GM21723 (cell line): ENCODE data around the gene ANKRD27.
"Not testable (repeated sequence)": the region's sequence is repeated elsewhere in the genome, so short reads cannot be mapped to it uniquely, and the experiment has no call there.

Experiments
- ATAC-seq: cut with Tn5 transposase; IDR thresholded peaks from one replicate; pipeline ENCODE4 v1.9.1; 2021; ENCODE audit warnings: mild to moderate bottlenecking, moderate library complexity; ENCODE audit not compliant: unreplicated experiment

The ANKRD27 gene

GRCh38 chr19:32656379-32656778 lies 18.6 kb downstream of the ANKRD27 start:
- not testable (repeated sequence) for ATAC-seq

- no peak for ATAC-seq
Measured at GRCh38 chr19:32653599-32653915, 21.4 kb downstream of the ANKRD27 start.

- ATAC-seq, result no peak
Measured at GRCh38 chr19:32652894-32653598, 21.9 kb downstream of the ANKRD27 start.

GRCh38 chr19:32652331-32652730 lies 22.6 kb downstream of the ANKRD27 start:
- ATAC-seq, result not testable (repeated sequence)

GRCh38 chr19:32651729-32652140 lies 23.2 kb downstream of the ANKRD27 start:
- no peak for ATAC-seq

GRCh38 chr19:32650671-32651070 lies 24.3 kb downstream of the ANKRD27 start:
- no peak for ATAC-seq

GRCh38 chr19:32649751-32650150 lies 25.2 kb downstream of the ANKRD27 start:
- no peak for ATAC-seq

- no peak for ATAC-seq
Measured at GRCh38 chr19:32647361-32647760, 27.6 kb downstream of the ANKRD27 start.

- ATAC-seq, result no peak
Measured at GRCh38 chr19:32646556-32646955, 28.4 kb downstream of the ANKRD27 start.

- no peak for ATAC-seq
Measured at GRCh38 chr19:32642771-32643170, 32.2 kb downstream of the ANKRD27 start.

GRCh38 chr19:32638625-32639024 lies 36.4 kb downstream of the ANKRD27 start:
- no peak for ATAC-seq

- ATAC-seq, result no peak
Measured at GRCh38 chr19:32637480-32637879, 37.5 kb downstream of the ANKRD27 start.

GRCh38 chr19:32631381-32631780 lies 43.6 kb downstream of the ANKRD27 start:
- ATAC-seq, result no peak

GRCh38 chr19:32630338-32630737 lies 44.6 kb downstream of the ANKRD27 start:
- ATAC-seq, result no peak

- ATAC-seq, result no peak
Measured at GRCh38 chr19:32627714-32628270, 47.2 kb downstream of the ANKRD27 start.

GRCh38 chr19:32626969-32627368 lies 48.0 kb downstream of the ANKRD27 start:
- ATAC-seq, result no peak

- no peak for ATAC-seq
Measured at GRCh38 chr19:32624410-32624809, 50.6 kb downstream of the ANKRD27 start.

- ATAC-seq, result no peak
Measured at GRCh38 chr19:32622002-32622401, 53.0 kb downstream of the ANKRD27 start.

- no peak for ATAC-seq
Measured at GRCh38 chr19:32619051-32619685, 55.8 kb downstream of the ANKRD27 start.

GRCh38 chr19:32615569-32615968 lies 59.4 kb downstream of the ANKRD27 start:
- ATAC-seq, result no peak

- ATAC-seq, result no peak
Measured at GRCh38 chr19:32614916-32615315, 60.1 kb downstream of the ANKRD27 start.

- no peak for ATAC-seq
Measured at GRCh38 chr19:32613008-32613407, 62.0 kb downstream of the ANKRD27 start.
